ENCODE results near the gene JAZF1. TPM values are rescaled to one million over a fixed set of nuclear protein-coding genes. Genes with fewer than 3 reads are reported as not detected.

The JAZF1 gene
- total and polyA plus RNA-seq, 10 of the 15 experiments (the other 5 are each of a cell fraction or from before 2014, with no cell fraction given) = 0.04 to 0.82 (median 0.15) TPM; not detected in 3

DNA sequence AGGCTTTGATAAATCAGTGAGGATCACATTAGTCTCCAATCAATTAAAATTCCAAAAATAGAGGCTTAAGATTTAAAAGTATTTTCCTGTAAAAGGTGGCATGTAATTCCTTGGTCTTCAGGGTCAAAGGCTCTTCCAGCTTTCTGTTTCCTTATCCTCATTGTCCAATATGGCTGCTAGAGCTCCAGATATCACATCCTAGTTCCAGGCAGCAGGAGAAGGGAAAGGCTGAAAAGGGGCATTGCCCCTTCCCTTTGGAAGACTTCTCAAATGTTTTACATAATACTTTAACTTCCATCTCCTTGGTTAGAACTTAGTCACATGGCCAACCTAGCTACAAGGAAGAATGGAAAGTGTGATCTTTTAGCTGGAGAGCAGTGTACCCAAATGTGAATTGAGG is 39.2 kb upstream of the JAZF1 start:
- FAIRE-seq (no peak), DNase-seq (ENCODE audit: low read depth, low spot score) (no peak), ATAC-seq (no peak)
- CTCF ChIA-PET = interaction anchor here (1.2 kb wide), 1 partner anchor 707 kb away, joined by 3 read pairs; no protein-coding TSS in a partner anchor
- Histone ChIP-seq H3K27ac (ENCODE audit: control insufficient read depth, insufficient read depth) (no peak overlapping the region), H3K4me1 (ENCODE audit: control insufficient read depth, insufficient read depth, low read length) (no peaks in the 10 kb centered on the region), H3K4me2 (ENCODE audit: control insufficient read depth, insufficient read depth) (no peak overlapping the region), H3K9me3 (replicated peaks; ENCODE audit: control insufficient read depth, insufficient read depth, low read length) (no peaks in the 10 kb centered on the region), H3K36me3 (ENCODE audit: control insufficient read depth in 2 of 2, insufficient read depth in 2 of 2, low read length in 1 of 2) (no peaks in the 10 kb centered on the region), H2AFZ (ENCODE audit: control insufficient read depth, low read depth, low read length) (no peak overlapping the region), H3K9ac (ENCODE audit: control insufficient read depth, insufficient read depth, low read length) (no peak overlapping the region), H3K27me3 (replicated peaks in 1 of 2; ENCODE audit: control insufficient read depth in 2 of 2, insufficient read depth in 2 of 2, low read length in 1 of 2) (peaks cover 0 to under 1% of the 10 kb centered on the region in 2 experiments; a peak in 3 of 4 replicates), H3K4me3 (no peak overlapping the region), H4K20me1 (ENCODE audit: control insufficient read depth, insufficient read depth) (no peaks in the 10 kb centered on the region), H3K79me2 (ENCODE audit: control insufficient read depth, insufficient read depth, low read length) (no peaks in the 10 kb centered on the region)
- POLR2A ChIA-PET = no interaction called here
- no TSS peak for BruUV-seq (replicated peaks)
- in situ Hi-C loops (cut with MboI) = no loop called here
- SMC1A ChIA-PET (ENCODE audit: uncharacterized antibody, unreplicated experiment) = no interaction called here
- RAD21 ChIA-PET (ENCODE audit: unreplicated experiment) = no interaction called here
- intact Hi-C loops (cut with micrococcal nuclease; ENCODE audit: unreplicated experiment) = no loop called here
- TF ChIP-seq NR2C2 (IDR thresholded peaks at IDR 0.05; ENCODE audit: borderline replicate concordance, control insufficient read depth, insufficient read length, low read depth) (no peak), GATAD2B (conservative IDR thresholded peaks at IDR 0.05; ENCODE audit: low read depth) (no peak), IRF4 (IDR thresholded peaks at IDR 0.05; ENCODE audit: low read depth, low read length) (no peak), KDM1A (IDR thresholded peaks at IDR 0.05; ENCODE audit: borderline replicate concordance) (no peak), ZNF274 (IDR thresholded peaks at IDR 0.05; ENCODE audit: insufficient read depth, insufficient read length) (no peak), EGR1 (IDR thresholded peaks at IDR 0.05; ENCODE audit: borderline replicate concordance in 1 of 2, low read depth in 2 of 2, low read length in 2 of 2) (no peak), ZSCAN29 (IDR thresholded peaks at IDR 0.05) (no peak), PAX5 (IDR thresholded peaks at IDR 0.05; ENCODE audit: borderline replicate concordance, low read depth, low read length) (no peak), CHD1 (IDR thresholded peaks at IDR 0.05; ENCODE audit: low read depth, low read length) (no peak), SMAD5 (IDR thresholded peaks at IDR 0.05; ENCODE audit: low read depth) (no peak), MYC (IDR thresholded peaks at IDR 0.05; ENCODE audit: insufficient read depth, insufficient read length, insufficient replicate concordance, low read length, severe bottlenecking) (no peak), NFYA (IDR thresholded peaks at IDR 0.05; ENCODE audit: borderline replicate concordance, low read depth, low read length) (no peak), ZNF207 (IDR thresholded peaks at IDR 0.05; ENCODE audit: borderline replicate concordance) (no peak)
- TF ChIP-seq, protein P1, sequence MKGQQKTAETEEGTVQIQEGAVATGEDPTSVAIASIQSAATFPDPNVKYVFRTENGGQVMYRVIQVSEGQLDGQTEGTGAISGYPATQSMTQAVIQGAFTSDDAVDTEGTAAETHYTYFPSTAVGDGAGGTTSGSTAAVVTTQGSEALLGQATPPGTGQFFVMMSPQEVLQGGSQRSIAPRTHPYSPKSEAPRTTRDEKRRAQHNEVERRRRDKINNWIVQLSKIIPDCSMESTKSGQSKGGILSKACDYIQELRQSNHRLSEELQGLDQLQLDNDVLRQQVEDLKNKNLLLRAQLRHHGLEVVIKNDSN (IDR thresholded peaks at IDR 0.05; ENCODE audit: borderline replicate concordance, extremely low read length, insufficient read depth, low read depth, low read length) = no peak
- TF ChIP-seq, protein P2, sequence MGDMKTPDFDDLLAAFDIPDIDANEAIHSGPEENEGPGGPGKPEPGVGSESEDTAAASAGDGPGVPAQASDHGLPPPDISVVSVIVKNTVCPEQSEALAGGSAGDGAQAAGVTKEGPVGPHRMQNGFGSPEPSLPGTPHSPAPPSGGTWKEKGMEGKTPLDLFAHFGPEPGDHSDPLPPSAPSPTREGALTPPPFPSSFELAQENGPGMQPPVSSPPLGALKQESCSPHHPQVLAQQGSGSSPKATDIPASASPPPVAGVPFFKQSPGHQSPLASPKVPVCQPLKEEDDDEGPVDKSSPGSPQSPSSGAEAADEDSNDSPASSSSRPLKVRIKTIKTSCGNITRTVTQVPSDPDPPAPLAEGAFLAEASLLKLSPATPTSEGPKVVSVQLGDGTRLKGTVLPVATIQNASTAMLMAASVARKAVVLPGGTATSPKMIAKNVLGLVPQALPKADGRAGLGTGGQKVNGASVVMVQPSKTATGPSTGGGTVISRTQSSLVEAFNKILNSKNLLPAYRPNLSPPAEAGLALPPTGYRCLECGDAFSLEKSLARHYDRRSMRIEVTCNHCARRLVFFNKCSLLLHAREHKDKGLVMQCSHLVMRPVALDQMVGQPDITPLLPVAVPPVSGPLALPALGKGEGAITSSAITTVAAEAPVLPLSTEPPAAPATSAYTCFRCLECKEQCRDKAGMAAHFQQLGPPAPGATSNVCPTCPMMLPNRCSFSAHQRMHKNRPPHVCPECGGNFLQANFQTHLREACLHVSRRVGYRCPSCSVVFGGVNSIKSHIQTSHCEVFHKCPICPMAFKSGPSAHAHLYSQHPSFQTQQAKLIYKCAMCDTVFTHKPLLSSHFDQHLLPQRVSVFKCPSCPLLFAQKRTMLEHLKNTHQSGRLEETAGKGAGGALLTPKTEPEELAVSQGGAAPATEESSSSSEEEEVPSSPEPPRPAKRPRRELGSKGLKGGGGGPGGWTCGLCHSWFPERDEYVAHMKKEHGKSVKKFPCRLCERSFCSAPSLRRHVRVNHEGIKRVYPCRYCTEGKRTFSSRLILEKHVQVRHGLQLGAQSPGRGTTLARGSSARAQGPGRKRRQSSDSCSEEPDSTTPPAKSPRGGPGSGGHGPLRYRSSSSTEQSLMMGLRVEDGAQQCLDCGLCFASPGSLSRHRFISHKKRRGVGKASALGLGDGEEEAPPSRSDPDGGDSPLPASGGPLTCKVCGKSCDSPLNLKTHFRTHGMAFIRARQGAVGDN (IDR thresholded peaks at IDR 0.05) = no peak
